A673 (cell line): ENCODE data around the gene ABCG8. TPM values are rescaled to one million over a fixed set of nuclear protein-coding genes. Genes with fewer than 3 reads are reported as not detected.
A peak's percentile ranks its signal among the peaks of the same experiment; 100 is the strongest.

Source experiments
- BruUV-seq: library from RNA; stranded (reverse); fragments of 400-500 nt; replicated peaks from 2 replicates; lab custom pipeline; 2021; lab: Mats Ljungman, UMichigan
- CTCF ChIA-PET: fragments of 300-600 bp; sonication (Branson Sonifier 250); formaldehyde crosslinking; loops from one replicate; lab custom pipeline; 2022; ENCODE audit warnings: antibody characterized with exemption; lab: Charles Lee
- POLR2A ChIA-PET: fragments of 300-600 bp; sonication (Branson Sonifier 250); formaldehyde crosslinking; loops from one replicate; lab custom pipeline; 2022; ENCODE audit warnings: antibody characterized with exemption; ENCODE audit not compliant: low non-redundant PET; lab: Charles Lee
- DNase-seq: peaks from one replicate; pipeline ENCODE4 v3.0.0-alpha.2; 2015; ENCODE audit warnings: low spot score
- H3K27ac ChIP-seq: fragments of 200-600 bp; sonication (generic); 2 replicates; pipeline ENCODE4 v1.5.1; 2016; ENCODE audit warnings: mixed run types, low read depth, mild to moderate bottlenecking, mixed read lengths, antibody characterized with exemption, low read length; ENCODE audit not compliant: poor library complexity, severe bottlenecking
- H3K27me3 ChIP-seq: fragments of 200-600 bp; sonication (generic); replicated peaks from 2 replicates; pipeline ENCODE4 v1.6.1; 2017; ENCODE audit warnings: mixed run types, low read depth, mild to moderate bottlenecking, mixed read lengths, antibody characterized with exemption, low read length; ENCODE audit not compliant: insufficient read depth, poor library complexity
- H3K36me3 ChIP-seq: fragments of 200-600 bp; sonication (generic); 2 replicates; pipeline ENCODE4 v1.6.1; 2016; ENCODE audit warnings: mixed run types, mild to moderate bottlenecking, mixed read lengths, antibody characterized with exemption, low read length; ENCODE audit not compliant: insufficient read depth, poor library complexity, severe bottlenecking
- H3K4me1 ChIP-seq: fragments of 200-600 bp; sonication (generic); 2 replicates; pipeline ENCODE4 v1.6.1; 2017; ENCODE audit warnings: mixed run types, mild to moderate bottlenecking, mixed read lengths, antibody characterized with exemption, low read length; ENCODE audit not compliant: insufficient read depth, poor library complexity, severe bottlenecking
- H3K4me3 ChIP-seq: fragments of 200-600 bp; sonication (generic); 2 replicates; pipeline ENCODE4 v1.5.1; 2016; ENCODE audit warnings: low read depth, mixed run types, mild to moderate bottlenecking, mixed read lengths, low read length; ENCODE audit not compliant: poor library complexity, severe bottlenecking
- H3K9me3 ChIP-seq: fragments of 200-600 bp; sonication (generic); 2 replicates; pipeline ENCODE4 v1.6.1; 2016; ENCODE audit warnings: mixed run types, low read depth, mild to moderate bottlenecking, mixed read lengths, antibody characterized with exemption, low read length; ENCODE audit not compliant: poor library complexity, severe bottlenecking
- CTCF ChIP-seq: fragments of 300-800, 200-600 bp; sonication (generic); conservative IDR thresholded peaks from 2 replicates; pipeline ENCODE4 v1.5.1; 2017; ENCODE audit warnings: low read depth, mild to moderate bottlenecking, antibody characterized with exemption, low read length, moderate library complexity, mixed read lengths
- EZH2 ChIP-seq: fragments of 200-600 bp; sonication (generic); IDR thresholded peaks from 2 replicates; pipeline ENCODE4 v1.6.1; 2017; ENCODE audit warnings: borderline replicate concordance, low read depth, mild to moderate bottlenecking, mixed read lengths, antibody characterized with exemption, low read length; ENCODE audit not compliant: poor library complexity, severe bottlenecking
- intact Hi-C: fragments of 100-400 bp; cut with micrococcal nuclease; formaldehyde crosslinking; loops from one replicate; pipeline ENCODE4 v1.10.0; 2022; ENCODE audit not compliant: unreplicated experiment
- total RNA-seq: library from RNA; stranded (reverse); gene quantifications from 2 replicates; pipeline ENCODE4 v1.2.3, GENCODE V29; 2021

Gene ABCG8
- total RNA-seq, 1 experiment from 2014 or later = not detected

- intact Hi-C loops = no loop called here
- Histone ChIP-seq H3K4me1 (no peaks in the 10 kb centered on the region), H3K4me3 (no peak overlapping the region), H3K9me3 (no peaks in the 10 kb centered on the region), H3K27me3 (peaks cover 22% of the 10 kb centered on the region), H3K27ac (no peak overlapping the region), H3K36me3 (no peaks in the 10 kb centered on the region)
- no peak for DNase-seq
- TF ChIP-seq CTCF (no peak), EZH2 (no peak)
- POLR2A ChIA-PET = no interaction called here
- no TSS peak for BruUV-seq
- CTCF ChIA-PET = no interaction called here
Observed at GRCh38 chr2:43826305-43827250, 12.2 kb upstream of the ABCG8 start.

GRCh38 chr2:43831543-43832294 lies 7.1 kb upstream of the ABCG8 start:
- DNase-seq = no peak
- POLR2A ChIA-PET = no interaction called here
- intact Hi-C loops = no loop called here
- Histone ChIP-seq H3K4me1 (no peaks in the 10 kb centered on the region), H3K27me3 (peaks cover 22% of the 10 kb centered on the region), H3K27ac (no peak overlapping the region), H3K9me3 (no peaks in the 10 kb centered on the region), H3K4me3 (peak overlapping the region; percentile 15), H3K36me3 (no peaks in the 10 kb centered on the region)
- CTCF ChIA-PET = no interaction called here
- TF ChIP-seq CTCF = no peak
- TF ChIP-seq EZH2 = no peak
- no TSS peak for BruUV-seq

DNA sequence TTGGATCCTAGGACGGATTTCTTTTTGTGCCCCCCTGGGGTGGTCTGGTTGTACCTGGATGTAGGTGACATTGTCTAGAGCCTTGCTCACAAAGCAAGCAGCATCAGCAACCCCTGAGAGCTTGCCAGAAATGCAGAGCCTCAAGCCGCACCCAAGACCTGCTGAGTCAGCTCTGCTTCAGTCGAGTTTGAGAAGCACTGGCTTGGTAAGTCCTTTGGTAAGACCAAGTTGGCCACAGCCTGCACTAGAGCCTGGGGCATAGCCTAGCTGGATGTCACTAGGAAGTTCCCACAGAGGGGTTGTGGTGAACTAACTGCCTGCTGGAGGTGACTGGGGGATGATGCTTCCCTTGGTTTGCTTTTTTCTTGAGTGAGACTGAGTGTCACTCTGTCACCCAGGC lies 6.3 kb upstream of the ABCG8 start:
- Histone ChIP-seq H3K36me3 (no peaks in the 10 kb centered on the region), H3K4me1 (no peaks in the 10 kb centered on the region), H3K27ac (no peak overlapping the region), H3K9me3 (no peaks in the 10 kb centered on the region), H3K4me3 (no peak overlapping the region), H3K27me3 (peaks cover 22% of the 10 kb centered on the region)
- BruUV-seq = no TSS peak
- TF ChIP-seq CTCF (no peak), EZH2 (no peak)
- no peak for DNase-seq
- CTCF ChIA-PET = no interaction called here
- POLR2A ChIA-PET = no interaction called here
- intact Hi-C loops = no loop called here
